ENCODE data around the gene SIPA1L3. TPM values are rescaled to one million over a fixed set of nuclear protein-coding genes. Genes with fewer than 3 reads are reported as not detected.

Gene SIPA1L3
- total RNA-seq, 2 donors from 2014 or later, result 9.8 to 10.0 TPM

- DNase-seq (no peak), ATAC-seq (no peak)
- intact Hi-C loops (cut with DNase I), result no loop called here
Measured at GRCh38 chr19:38101723-38102122, 194.7 kb downstream of the SIPA1L3 start.

GRCh38 chr19:38105574-38105973, 198.6 kb downstream of the SIPA1L3 start:
- DNase-seq (no peak), ATAC-seq (no peak)
- intact Hi-C loops (cut with DNase I), result no loop called here

- DNase-seq (no peak), ATAC-seq (no peak)
- intact Hi-C loops (cut with DNase I), result no loop called here
Measured at GRCh38 chr19:38107129-38107528, 200.1 kb downstream of the SIPA1L3 start.

GRCh38 chr19:38111898-38112297, 204.9 kb downstream of the SIPA1L3 start:
- DNase-seq (no peak), ATAC-seq (no peak)
- intact Hi-C loops (cut with DNase I), result no loop called here

- no peak for DNase-seq
- intact Hi-C loops (cut with DNase I), result no loop called here
- ATAC-seq, result no peak
Measured at GRCh38 chr19:38114651-38115050, 207.6 kb downstream of the SIPA1L3 start.

- intact Hi-C loops (cut with DNase I), result no loop called here
- ATAC-seq (no peak), DNase-seq (no peak)
Measured at GRCh38 chr19:38115271-38115802, 208.3 kb downstream of the SIPA1L3 start.

- DNase-seq (no peak), ATAC-seq (no peak)
- intact Hi-C loops (cut with DNase I), result no loop called here
Measured at GRCh38 chr19:38118176-38118575, 211.2 kb downstream of the SIPA1L3 start.

- ATAC-seq, result no peak
- intact Hi-C loops (cut with DNase I), result no loop called here
Measured at GRCh38 chr19:38120471-38121025, 213.5 kb downstream of the SIPA1L3 start.

GRCh38 chr19:38122402-38123093, 215.5 kb downstream of the SIPA1L3 start:
- no peak for ATAC-seq
- no peak for DNase-seq
- intact Hi-C loops (cut with DNase I), result no loop called here

More at GRCh38 chr19:38120471-38121025, 213.5 kb downstream of the SIPA1L3 start:
- DNase-seq, result no peak

- DNase-seq (no peak), ATAC-seq (no peak)
- intact Hi-C loops (cut with DNase I), result no loop called here
Measured at GRCh38 chr19:38125238-38125637, 218.2 kb downstream of the SIPA1L3 start.

GRCh38 chr19:38130399-38130798, 223.4 kb downstream of the SIPA1L3 start:
- no peak for DNase-seq
- ATAC-seq, result no peak
- intact Hi-C loops (cut with DNase I), result loop anchor here in 1 of 2 donors (10.0 kb wide), 1 partner anchor 84 kb away; no protein-coding TSS in a partner anchor

- intact Hi-C loops (cut with DNase I), result loop anchor here in 1 of 2 donors (10.0 kb wide), 1 partner anchor 82 kb away; no protein-coding TSS in a partner anchor
- DNase-seq (no peak), ATAC-seq (no peak)
Measured at GRCh38 chr19:38132781-38133180, 225.8 kb downstream of the SIPA1L3 start.

GRCh38 chr19:38133319-38133718, 226.3 kb downstream of the SIPA1L3 start:
- no peak for DNase-seq
- intact Hi-C loops (cut with DNase I), result loop anchor here in 1 of 2 donors (10.0 kb wide), 1 partner anchor 81 kb away; no protein-coding TSS in a partner anchor
- ATAC-seq, result no peak

- peak; percentile 37 for DNase-seq
- ATAC-seq, result peak in 1 of 2 donors; percentile 21
- intact Hi-C loops (cut with DNase I), result loop anchor here in 1 of 2 donors (10.0 kb wide), 1 partner anchor 80 kb away; no protein-coding TSS in a partner anchor
Measured at GRCh38 chr19:38134540-38135149, 227.6 kb downstream of the SIPA1L3 start.

- ATAC-seq, result peak; percentile 11 to 34
- DNase-seq, result no peak
- intact Hi-C loops (cut with DNase I), result loop anchor here in 1 of 2 donors (10.0 kb wide), 1 partner anchor 79 kb away; no protein-coding TSS in a partner anchor
Measured at GRCh38 chr19:38135150-38135998, 228.4 kb downstream of the SIPA1L3 start.

- intact Hi-C loops (cut with DNase I), result loop anchor here in 1 of 2 donors (10.0 kb wide), 1 partner anchor 76 kb away; no protein-coding TSS in a partner anchor
- DNase-seq, result no peak
- ATAC-seq, result no peak
Measured at GRCh38 chr19:38139122-38139521, 232.1 kb downstream of the SIPA1L3 start.

GRCh38 chr19:38141108-38141507, 234.1 kb downstream of the SIPA1L3 start:
- DNase-seq (no peak), ATAC-seq (no peak)
- intact Hi-C loops (cut with DNase I), result loop anchor here (10.0 kb wide), 2 partner anchors 84 to 194 kb away; partner anchors contain the start of genes CATSPERG (in 2 of the 2) and DPF1 (in 1 of the 2)

- DNase-seq (peak; percentile 62), ATAC-seq (peak; percentile 53 to 81)
- intact Hi-C loops (cut with DNase I), result loop anchor here (10.0 kb wide), 2 partner anchors 82 to 192 kb away; partner anchors contain the start of genes CATSPERG (in 2 of the 2) and DPF1 (in 1 of the 2)
Measured at GRCh38 chr19:38142176-38143035, 235.4 kb downstream of the SIPA1L3 start.

Measured in left cardiac atrium (tissue), 4 donors.